Endothelial cell (in vitro differentiated cells): Measurements from ENCODE around the gene METTL23. TPM values are rescaled to one million over a fixed set of nuclear protein-coding genes. Genes with fewer than 3 reads are reported as not detected.
"Not testable (repeated sequence)": the region's sequence is repeated elsewhere in the genome, so short reads cannot be mapped to it uniquely, and the experiment has no call there.

ENCODE experiments used
- DNase-seq: peaks from one replicate; pipeline ENCODE4 v3.0.0; 2021; ENCODE audit warnings: low spot score
- H3K27ac Mint-ChIP-seq: one replicate; pipeline ENCODE4 v1.8.0; 2021; ENCODE audit warnings: mixed read lengths, inconsistent platforms; ENCODE audit not compliant: unreplicated experiment
- H3K27me3 Mint-ChIP-seq: one replicate; pipeline ENCODE4 v1.8.0; 2021; ENCODE audit warnings: mild to moderate bottlenecking, moderate library complexity, mixed read lengths, inconsistent platforms; ENCODE audit not compliant: unreplicated experiment
- H3K36me3 Mint-ChIP-seq: one replicate; pipeline ENCODE4 v1.8.0; 2021; ENCODE audit warnings: mild to moderate bottlenecking, low read depth, mixed read lengths, inconsistent platforms; ENCODE audit not compliant: unreplicated experiment
- H3K4me1 Mint-ChIP-seq: one replicate; pipeline ENCODE4 v1.8.0; 2021; ENCODE audit warnings: mild to moderate bottlenecking, mixed read lengths, inconsistent platforms; ENCODE audit not compliant: unreplicated experiment
- H3K4me3 Mint-ChIP-seq: one replicate; pipeline ENCODE4 v1.8.0; 2021; ENCODE audit warnings: mild to moderate bottlenecking, mixed read lengths, inconsistent platforms; ENCODE audit not compliant: unreplicated experiment
- H3K9me3 Mint-ChIP-seq: one replicate; pipeline ENCODE4 v1.8.0; 2021; ENCODE audit warnings: mixed read lengths, inconsistent platforms; ENCODE audit not compliant: unreplicated experiment
- CTCF ChIP-seq: fragments of 200-600 bp; sonication (generic); IDR thresholded peaks from one replicate; pipeline ENCODE4 v1.5.0; 2021; ENCODE audit warnings: antibody characterized with exemption; ENCODE audit not compliant: unreplicated experiment
- total RNA-seq: library from RNA; stranded (reverse); fragmentation: NEBNext Ultra II Directional; extraction: Animal tissue kit (Norgen Biotek cat#: 25700); gene quantifications from one replicate; pipeline ENCODE4 v1.2.1, GENCODE V29; 2021; ENCODE audit not compliant: unreplicated experiment

The METTL23 gene
- total RNA-seq, 1 donor from 2014 or later = 30.5 TPM

- no peak for DNase-seq
- Mint-ChIP-seq H3K9me3 (no peaks in the 10 kb centered on the region), H3K36me3 (no peaks in the 10 kb centered on the region), H3K27me3 (peaks cover 6% of the 10 kb centered on the region), H3K27ac (no peak overlapping the region), H3K4me1 (peaks cover 4% of the 10 kb centered on the region), H3K4me3 (no peak overlapping the region)
- TF ChIP-seq CTCF = no peak
Measured at GRCh38 chr17:76691379-76692191, 35.1 kb upstream of the METTL23 start.

DNA sequence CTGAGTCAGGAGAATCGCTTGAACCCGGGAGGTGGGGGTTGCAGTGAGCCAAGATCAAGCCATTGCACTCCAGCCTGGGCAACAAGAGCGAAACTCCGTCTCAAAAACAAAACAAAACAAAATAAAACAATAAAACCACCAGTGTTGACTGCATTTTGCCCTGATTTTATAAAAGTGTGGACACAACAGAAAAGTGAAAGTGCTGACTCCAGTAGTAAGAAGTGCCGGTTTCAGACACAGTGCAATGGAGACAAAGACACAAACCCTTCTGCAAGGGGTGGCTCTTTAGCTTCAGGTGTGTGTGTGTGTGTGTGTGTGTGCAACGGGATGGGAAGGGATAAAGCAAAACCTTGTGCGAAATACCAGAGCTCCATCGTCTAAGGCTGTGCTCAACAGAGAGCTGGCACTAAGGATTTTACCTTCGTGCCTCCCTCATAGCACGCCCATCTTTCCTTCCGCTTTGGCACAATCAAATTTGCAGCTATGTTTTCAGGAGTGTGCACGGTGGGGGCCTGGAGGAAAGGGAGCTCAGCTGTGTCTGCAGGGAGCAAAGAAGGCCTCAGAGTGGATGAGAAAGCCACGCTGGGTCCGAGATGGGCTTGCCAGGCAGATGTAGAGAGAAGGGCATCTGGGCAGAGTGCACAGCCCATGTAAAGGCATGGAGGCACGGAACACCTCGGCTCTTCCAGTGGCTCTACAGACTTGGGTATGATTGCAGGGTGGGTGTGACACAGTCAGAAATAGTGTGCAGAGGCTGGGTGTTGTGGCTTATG, 31.4 kb upstream of the METTL23 start:
- H3K27ac Mint-ChIP-seq = no peak overlapping the region
- no peaks in the 10 kb centered on the region for H3K4me1 Mint-ChIP-seq
- DNase-seq = no peak
- H3K4me3 Mint-ChIP-seq = no peak overlapping the region
- no peak for TF ChIP-seq CTCF
- peaks cover 3% of the 10 kb centered on the region for H3K27me3 Mint-ChIP-seq
- no peaks in the 10 kb centered on the region for H3K36me3 Mint-ChIP-seq
- no peaks in the 10 kb centered on the region for H3K9me3 Mint-ChIP-seq

GRCh38 chr17:76696763-76697701, 29.6 kb upstream of the METTL23 start:
- H3K36me3 Mint-ChIP-seq = no peaks in the 10 kb centered on the region
- H3K27me3 Mint-ChIP-seq = peaks cover 4% of the 10 kb centered on the region
- no peak for DNase-seq
- H3K4me1 Mint-ChIP-seq = peaks cover 8% of the 10 kb centered on the region
- H3K9me3 Mint-ChIP-seq = no peaks in the 10 kb centered on the region
- TF ChIP-seq CTCF = no peak
- peak overlapping the region; percentile 63 for H3K4me3 Mint-ChIP-seq
- H3K27ac Mint-ChIP-seq = no peak overlapping the region

DNA sequence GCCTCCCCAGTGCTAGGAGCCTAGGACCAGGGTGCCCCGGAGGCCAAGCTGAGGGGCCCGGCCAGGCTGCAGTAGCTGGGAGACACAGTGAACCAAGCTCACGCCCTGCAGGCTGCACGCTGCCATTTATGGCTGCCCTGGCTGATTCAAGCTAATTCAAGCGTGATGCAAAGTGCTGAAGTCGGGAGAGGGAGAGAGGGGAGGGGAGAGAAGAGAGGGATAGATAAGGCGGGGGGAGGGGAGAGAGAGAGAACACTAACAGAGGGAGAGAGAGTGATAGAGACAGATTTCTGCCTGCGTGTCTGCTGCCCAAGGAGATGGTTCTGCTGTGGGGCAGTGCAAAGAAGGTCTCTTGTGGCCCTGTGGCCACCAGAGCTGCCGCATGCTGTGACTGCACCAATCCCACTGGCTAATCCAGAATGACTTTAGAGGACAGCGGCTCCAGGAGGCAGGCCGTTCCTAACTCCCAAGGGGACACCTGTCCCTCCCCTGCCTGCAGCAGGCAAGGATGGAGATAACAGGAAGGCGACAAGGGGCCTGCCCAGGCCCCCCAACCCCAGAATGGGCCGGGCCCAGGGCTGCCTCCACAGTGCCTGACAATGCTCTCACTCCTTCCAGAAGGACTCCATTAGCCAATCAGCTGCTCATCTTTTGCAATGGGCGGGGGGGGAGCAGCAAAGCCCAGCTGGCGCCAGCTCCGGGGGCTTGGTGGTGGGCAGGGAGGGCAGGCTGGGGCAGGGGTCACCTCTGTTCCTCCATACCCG, 28.8 kb upstream of the METTL23 start:
- H3K27ac Mint-ChIP-seq = no peak overlapping the region
- no peak overlapping the region for H3K4me3 Mint-ChIP-seq
- H3K27me3 Mint-ChIP-seq = peaks cover 4% of the 10 kb centered on the region
- no peak for TF ChIP-seq CTCF
- H3K4me1 Mint-ChIP-seq = peaks cover 8% of the 10 kb centered on the region
- DNase-seq = no peak
- H3K9me3 Mint-ChIP-seq = no peaks in the 10 kb centered on the region
- H3K36me3 Mint-ChIP-seq = no peaks in the 10 kb centered on the region

DNA sequence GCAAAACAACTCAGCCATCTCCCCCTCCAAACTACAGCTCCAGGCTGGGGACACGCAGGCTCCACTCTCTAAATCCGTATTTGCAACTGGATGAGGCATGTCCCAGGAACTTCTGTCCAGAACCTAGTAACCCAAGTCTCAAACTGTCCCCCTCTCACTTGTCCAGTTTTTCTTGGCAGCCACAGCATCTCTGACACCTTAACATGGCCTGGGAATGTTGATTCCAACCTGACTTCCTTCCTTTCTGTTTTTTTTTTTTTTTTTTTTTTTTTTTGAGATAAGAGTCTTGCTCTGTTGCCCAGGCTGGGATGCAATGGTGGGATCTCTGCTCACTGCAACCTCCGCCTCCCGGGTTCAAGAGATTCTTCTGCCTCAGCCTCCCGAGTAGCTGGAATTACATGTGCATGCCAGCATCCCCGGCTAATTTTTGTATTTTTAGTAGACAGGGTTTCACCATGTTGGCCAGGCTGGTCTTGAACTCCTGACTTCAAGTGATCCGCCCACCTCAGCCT, 28.1 kb upstream of the METTL23 start:
- H3K4me1 Mint-ChIP-seq = not testable (repeated sequence)

More for the DNA sequence above, 28.1 kb upstream of the METTL23 start:
- H3K36me3 Mint-ChIP-seq, H3K27ac Mint-ChIP-seq, H3K4me3 Mint-ChIP-seq, DNase-seq, H3K9me3 Mint-ChIP-seq, H3K27me3 Mint-ChIP-seq: not testable (repeated sequence)
